HG02798 (cell line): Measurements from ENCODE around the gene TNFSF15.

Experiments
- ATAC-seq: cut with Tn5 transposase; IDR thresholded peaks from one replicate; pipeline ENCODE4 v1.9.1; 2021; ENCODE audit warnings: mild to moderate bottlenecking; ENCODE audit not compliant: unreplicated experiment, poor library complexity

The TNFSF15 gene

GRCh38 chr9:114826431-114826830, 20.6 kb upstream of the TNFSF15 start:
- no peak for ATAC-seq

- ATAC-seq = no peak
Measured at GRCh38 chr9:114825126-114825795, 19.4 kb upstream of the TNFSF15 start.

- no peak for ATAC-seq
Measured at GRCh38 chr9:114824110-114824509, 18.3 kb upstream of the TNFSF15 start.

GRCh38 chr9:114823441-114823840, 17.6 kb upstream of the TNFSF15 start:
- no peak for ATAC-seq

- ATAC-seq = no peak
Measured at GRCh38 chr9:114822708-114823107, 16.9 kb upstream of the TNFSF15 start.

- no peak for ATAC-seq
Measured at GRCh38 chr9:114820776-114821501, 15.1 kb upstream of the TNFSF15 start.

- ATAC-seq = no peak
Measured at GRCh38 chr9:114818178-114818577, 12.3 kb upstream of the TNFSF15 start.

GRCh38 chr9:114813717-114814418, 8.0 kb upstream of the TNFSF15 start:
- no peak for ATAC-seq

GRCh38 chr9:114811966-114812636, 6.3 kb upstream of the TNFSF15 start:
- ATAC-seq = no peak

- ATAC-seq = no peak
Measured at GRCh38 chr9:114811301-114811700, 5.5 kb upstream of the TNFSF15 start.

- no peak for ATAC-seq
Measured at GRCh38 chr9:114810614-114811013, 4.8 kb upstream of the TNFSF15 start.

GRCh38 chr9:114806526-114806900, 674 bp upstream of the TNFSF15 start:
- peak; percentile 29 for ATAC-seq

- ATAC-seq = no peak
Measured at GRCh38 chr9:114804505-114804904, 1.3 kb downstream of the TNFSF15 start.

- ATAC-seq = no peak
Measured at GRCh38 chr9:114803479-114804265, 2.2 kb downstream of the TNFSF15 start.

GRCh38 chr9:114799925-114800324, 5.9 kb downstream of the TNFSF15 start:
- ATAC-seq = no peak

GRCh38 chr9:114799441-114799840, 6.4 kb downstream of the TNFSF15 start:
- no peak for ATAC-seq

- no peak for ATAC-seq
Measured at GRCh38 chr9:114798780-114799427, 6.9 kb downstream of the TNFSF15 start.

- ATAC-seq = no peak
Measured at GRCh38 chr9:114798101-114798500, 7.7 kb downstream of the TNFSF15 start.

- ATAC-seq = no peak
Measured at GRCh38 chr9:114792396-114792795, 13.4 kb downstream of the TNFSF15 start.

- no peak for ATAC-seq
Measured at GRCh38 chr9:114791736-114792135, 14.1 kb downstream of the TNFSF15 start.
